GM18858 (cell line): Measurements from ENCODE around the gene CYP4B1.

Source experiments
- ATAC-seq: cut with Tn5 transposase; IDR thresholded peaks from one replicate; pipeline ENCODE4 v1.9.1; 2021; ENCODE audit not compliant: unreplicated experiment

The CYP4B1 gene

DNA sequence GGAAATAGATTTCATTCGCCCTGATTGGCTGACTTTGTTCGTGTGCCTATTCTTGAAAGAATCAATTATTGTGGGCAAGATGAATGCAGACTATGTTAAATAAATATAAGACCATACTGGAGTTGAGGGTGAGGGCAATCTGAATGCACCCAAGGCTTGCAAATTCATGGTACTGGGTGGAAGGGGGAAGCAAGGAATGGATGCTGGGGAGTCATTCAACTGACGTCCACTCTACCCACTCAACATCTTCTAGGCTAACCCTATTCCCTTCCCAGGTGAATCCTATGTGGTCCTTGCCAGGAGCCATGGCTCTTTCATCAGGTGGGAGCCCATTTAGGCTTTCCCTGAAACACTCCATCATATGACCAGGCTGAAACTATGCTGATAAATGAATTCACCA lies 5.7 kb upstream of the CYP4B1 start:
- no peak for ATAC-seq

DNA sequence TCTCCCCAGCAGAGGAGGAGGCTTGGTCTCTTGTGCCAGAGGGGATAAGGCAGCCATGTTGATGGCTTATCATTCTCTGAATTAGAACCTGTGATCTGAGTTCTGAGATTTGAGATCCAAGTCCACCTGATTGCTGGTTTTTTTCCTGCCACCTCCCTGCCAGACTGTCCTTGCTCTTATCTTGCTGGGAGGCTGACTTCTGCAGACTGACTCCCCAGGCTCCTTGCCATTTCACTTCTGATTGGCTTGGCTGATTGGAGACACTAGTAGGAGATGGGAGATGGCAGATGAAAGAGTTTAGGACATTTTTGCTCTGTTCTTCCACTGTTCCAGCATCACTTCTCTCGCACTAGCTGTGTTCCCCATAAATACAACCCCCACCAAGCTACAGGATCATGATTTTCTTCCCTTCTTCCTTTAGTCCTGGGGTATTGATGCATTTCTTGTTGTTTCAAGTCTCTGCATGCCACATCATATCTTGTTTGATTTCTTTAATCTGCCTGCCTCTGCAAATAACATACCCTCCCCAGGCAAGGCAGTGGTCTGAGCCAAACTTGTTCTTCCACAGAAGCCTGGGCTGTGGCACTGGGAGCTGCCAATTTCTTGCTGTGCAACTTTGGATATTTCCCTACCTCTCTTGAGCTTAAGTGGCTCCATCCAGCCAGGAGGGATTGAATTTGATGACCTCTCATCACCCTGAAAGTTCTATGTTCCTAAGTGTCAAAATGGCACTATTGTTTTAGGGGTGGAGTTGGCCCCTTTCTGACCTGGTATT lies 963 bp upstream of the CYP4B1 start:
- ATAC-seq = no peak

DNA sequence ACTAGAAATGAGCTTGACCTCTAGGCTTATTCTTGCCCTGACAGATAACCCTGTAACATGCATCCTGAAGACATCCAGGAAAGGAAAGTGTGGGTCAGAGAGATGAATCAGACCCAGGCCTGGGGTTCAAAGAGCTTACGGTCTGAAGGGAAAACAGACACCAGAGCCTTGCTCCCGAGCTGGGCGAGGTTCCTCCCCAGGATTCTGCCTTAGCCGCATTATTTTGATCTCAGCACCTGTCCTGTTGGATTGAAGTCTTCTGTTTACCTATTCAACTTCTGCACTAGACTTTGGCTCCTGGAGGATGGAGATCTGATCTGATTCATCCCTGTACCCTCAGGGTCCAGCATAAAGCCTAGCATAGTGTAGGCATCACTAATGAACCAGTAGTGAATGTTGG lies 1.9 kb downstream of the CYP4B1 start:
- no peak for ATAC-seq

DNA sequence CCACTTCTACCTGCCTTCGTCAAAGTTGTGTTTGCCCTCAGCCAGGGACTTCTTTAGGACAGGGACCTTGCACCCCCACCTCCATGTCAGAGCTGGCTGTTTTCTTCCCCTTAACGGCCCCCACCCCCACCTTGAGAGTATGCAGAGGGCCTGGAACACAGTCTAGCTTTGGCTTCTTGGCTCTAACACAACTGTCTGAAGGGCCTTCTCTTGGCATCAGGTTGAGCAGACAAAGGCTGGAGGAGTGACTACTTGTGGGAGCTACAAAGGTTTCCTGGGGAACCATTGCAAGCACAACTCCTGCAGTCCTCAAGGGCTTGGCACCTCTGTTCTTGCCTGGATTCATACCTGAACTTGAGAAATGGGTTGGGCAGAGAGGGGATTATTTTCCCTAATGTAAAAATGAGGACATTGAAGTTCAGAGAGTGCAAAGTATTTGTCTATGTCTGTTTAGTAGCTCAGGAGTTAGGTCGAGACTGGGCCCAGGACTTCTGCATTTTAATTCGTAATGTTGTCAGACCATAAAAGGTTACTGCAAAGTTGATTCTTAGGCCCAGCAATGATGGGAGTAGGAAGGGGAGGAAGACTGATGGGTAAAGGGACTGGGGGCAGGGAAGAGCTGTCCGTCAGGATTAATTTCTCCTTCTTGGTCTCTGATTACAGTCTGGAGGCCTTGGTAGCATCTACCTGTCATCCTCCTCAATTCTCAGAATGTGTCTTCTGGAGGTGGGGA lies 2.6 kb downstream of the CYP4B1 start:
- no peak for ATAC-seq

DNA sequence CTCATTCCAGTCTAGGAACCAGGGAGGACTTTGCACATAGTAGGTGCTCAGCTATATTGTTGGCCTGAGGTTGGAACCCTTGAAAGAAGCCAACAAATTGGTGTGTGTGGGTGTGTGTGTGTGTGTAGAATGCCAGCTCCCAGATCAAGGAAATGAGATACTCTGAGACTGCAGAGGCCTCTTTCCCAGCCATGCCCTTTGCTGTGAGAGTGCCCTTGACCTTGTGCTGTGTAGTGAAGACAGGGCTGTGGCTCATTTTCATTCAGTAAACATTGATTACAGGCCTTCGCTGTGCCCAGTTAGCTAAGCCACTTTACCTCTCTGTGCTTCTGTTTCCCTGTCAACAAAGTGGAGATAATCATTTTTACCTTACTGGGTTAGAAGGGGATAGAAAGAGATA lies 3.2 kb downstream of the CYP4B1 start:
- ATAC-seq = no peak

DNA sequence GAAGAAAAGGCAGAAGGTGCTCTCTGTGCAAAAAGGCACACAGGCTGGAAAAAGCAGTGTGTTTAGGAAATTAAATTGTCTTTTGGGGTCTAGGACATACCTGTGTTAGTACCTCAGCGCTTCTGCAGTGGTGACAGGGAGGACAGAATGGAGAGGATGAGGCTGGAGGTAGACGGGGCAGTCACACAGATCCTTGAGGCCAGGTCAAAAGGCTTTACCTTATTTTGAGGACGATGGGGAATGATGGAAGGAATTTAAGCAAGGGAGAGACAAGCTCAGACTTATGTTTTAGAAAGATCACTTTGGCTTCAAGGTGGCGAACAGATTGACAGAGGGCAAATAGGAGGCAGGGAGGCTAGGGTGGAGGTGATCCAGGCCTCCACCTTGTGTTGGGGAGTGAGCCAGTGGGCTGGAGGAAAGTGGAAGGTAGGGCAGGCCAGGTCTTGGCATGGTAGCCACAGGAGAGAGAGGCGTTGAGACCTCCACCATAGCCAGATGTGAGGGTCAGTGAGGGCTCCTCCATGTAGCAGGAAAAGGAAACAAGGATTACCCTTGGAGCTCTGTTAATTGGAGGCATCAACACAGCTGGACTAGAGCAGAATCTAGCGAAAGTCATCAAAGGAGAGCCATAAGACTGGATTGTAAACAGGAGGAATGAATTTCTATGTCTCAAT lies 4.2 kb downstream of the CYP4B1 start:
- no peak for ATAC-seq

DNA sequence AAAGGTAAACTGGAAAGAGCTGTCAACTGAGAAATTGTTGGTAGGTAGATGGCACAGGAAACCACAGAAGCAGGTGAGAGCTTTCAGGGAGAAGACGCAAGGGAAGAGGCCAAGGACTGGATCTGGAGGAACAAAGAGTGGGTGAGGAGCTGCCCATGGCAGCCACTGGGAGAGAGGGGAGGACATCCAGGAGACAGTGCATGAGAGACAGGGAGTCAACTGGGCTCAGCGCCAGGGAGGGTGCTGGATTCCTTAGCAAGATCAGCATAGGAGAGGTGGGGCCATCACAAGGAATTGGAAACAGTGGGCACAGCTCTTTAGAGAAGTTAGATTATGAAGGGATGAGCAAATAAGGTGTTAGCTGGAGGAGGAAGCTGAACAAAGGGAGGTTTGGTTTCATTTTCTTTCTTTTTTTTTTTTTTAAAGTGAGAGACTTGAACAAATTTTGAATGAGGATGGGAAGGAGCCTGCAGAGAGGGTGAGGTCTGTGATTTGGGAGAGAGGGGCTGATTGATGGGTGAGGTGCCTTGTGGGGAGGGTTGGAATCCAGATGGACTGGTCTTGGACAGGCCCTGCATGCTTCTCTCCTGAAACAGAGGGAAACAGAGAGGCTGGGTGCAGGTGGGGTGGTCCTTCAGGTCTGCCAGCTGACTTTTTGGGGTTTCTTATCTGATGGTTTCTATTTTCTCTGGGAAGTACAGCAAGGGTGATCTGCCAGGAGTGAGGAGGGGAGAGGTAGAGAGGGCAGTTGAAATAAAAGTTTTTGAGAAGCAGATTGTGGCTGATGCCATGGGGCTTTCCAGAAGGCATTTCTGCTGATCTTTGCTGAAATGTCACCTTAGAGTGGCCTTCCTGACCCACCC lies 5.4 kb downstream of the CYP4B1 start:
- ATAC-seq = no peak

DNA sequence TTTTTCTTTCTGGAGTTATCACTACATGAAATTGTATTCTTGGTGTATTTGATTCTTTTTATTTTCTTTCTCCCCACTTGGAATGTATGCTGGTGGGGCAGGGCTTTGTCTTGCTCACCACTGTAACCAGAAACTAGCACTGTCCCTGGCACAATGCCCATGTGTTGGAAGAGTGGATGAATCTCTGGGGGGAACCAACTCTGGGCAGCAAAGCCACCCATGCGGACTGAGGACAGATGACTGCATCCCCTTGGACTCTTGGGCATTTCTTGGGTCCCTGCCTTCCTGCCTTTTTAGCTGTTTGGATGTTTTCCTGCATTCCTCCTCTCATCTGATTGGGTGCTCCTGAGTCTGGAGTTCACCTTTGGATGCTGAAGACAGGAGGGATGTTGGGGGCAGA lies 6.1 kb downstream of the CYP4B1 start:
- no peak for ATAC-seq

DNA sequence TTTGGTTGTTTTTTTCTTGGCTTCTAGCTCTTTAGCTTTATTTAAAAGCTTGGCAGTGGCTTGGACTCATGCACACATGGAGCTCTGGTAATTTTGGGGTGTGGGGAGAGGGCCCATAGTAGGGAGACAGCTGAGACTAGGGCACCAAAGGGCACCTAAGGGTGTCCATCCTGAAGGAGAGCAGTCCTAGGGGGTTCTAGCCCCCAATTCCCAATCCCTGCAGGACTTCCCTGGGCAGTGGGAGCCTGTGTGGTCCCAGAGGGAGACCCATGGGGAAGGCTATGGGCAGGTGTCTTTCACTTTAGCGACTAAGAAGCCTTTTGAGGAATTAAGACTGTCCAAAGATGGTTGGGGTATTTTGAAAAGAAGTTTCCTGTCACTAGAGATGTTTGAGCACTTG lies 6.9 kb downstream of the CYP4B1 start:
- ATAC-seq = no peak

DNA sequence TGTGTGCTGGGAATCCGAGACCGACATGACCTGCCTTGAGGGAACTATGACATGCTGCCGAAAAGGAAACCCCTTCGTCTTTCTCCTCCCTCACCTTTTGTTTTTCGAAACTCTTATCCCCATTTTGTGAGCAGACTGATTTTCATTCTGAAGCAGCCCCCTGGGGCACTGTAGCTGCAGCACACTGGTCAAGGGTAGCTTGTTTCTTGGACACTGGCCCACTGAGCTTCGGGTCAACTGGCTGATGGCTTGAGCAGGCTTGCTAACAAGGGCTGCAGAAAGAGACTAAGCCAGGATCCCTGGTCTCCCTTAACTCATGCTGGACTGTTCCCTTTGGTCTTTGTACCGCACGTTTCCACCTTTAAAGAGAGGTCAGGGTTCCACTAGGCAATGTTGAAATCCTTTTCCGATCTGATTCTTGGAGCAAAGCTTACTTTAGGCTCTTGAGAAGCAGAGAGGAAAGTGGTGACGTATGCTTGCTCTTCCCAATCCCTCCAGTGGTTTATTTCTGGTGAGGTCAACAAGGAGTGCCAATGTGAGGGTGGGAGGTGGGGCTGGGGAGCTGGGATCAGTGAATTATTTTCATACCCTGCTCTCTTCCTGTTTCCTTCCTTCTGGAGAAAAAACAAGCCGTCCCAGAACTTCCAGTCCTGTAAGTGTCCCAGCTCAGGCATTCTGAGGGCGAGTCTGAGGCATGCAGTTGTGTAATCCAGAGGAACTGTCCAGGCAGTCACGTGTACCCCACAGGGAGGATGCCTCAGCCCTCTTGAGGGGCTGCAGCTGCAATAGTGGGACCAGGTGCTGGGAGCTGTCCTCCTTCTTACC lies 7.6 kb downstream of the CYP4B1 start:
- no peak for ATAC-seq

DNA sequence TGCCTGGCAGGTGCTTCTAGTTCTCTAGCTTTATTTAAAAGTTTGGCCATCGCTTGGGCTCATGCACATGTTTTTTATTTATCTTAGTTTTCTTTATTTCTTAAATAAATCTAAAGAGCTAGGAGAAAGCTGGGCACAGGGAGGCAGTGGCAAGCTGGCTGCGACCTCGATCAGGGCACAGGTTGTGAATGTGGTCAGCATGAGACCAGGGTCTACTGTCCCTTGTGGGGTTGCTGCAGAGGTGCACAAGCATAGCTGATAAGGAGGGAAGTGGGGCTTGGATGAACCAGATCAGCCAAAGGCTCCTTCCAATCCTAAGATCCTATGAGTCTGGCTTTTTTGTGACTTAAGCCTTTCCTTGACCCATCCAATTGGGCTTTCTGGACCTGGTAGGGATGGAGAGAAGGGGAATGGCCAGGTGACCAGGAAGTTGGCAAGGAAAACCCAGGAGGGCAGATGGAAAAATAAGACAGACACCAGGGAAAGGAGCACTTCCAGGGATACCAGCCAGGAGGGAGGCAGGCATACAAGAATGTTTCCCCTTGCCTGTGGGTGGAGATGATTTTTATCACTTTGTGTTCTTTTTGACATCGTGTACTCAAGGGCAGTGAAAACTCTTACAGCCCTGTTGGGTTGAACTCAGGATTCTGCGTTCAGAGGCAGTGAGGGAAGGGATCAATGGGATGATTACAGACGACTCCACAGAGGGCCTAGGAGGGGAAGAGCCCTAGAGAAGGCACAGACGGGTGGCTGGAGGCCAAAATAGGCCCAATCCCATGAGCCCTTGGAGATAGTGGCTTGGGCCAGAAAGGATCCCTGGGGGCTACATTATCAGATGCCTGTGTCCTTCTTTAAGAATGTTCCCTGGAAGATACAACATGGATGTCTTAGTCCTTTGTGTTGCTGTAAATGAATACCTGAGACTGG lies 8.5 kb downstream of the CYP4B1 start:
- no peak for ATAC-seq

DNA sequence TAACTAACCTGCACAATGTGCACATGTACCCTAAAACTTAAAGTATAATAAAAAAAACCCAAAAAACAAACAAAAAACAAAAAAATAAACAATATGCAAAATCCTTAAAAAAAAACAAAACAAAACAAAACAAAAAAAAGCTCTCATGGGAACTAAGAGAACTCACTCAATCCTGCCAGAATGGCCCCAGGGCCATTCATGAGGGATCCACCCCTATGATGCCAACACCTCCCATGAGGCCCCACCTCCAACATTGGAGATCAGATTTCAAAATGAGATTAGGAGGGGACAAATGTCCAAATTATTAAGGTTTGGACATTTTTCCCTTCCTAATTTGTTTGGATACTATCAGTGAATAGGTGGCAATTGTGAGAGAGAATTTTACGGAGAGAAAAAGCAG lies 10.2 kb downstream of the CYP4B1 start:
- ATAC-seq = no peak

DNA sequence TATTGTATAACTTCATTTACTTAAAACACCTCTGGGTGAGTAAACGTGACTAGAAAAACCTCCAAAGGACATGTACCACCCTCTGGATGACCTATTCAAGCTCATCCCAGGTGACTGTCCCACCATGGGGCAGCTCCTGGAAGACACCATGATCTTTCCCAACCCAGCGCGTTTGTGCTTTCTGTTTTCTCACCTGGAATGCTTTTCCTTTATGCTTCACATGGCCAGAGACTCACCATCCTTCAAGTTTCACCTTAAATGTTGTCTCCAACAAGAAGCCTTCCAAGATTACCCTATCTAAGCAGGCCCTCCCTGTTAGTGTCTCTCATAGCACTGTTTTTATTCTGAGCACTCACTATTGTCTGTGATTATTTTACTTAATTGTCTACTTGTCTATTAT lies 11.1 kb downstream of the CYP4B1 start:
- no peak for ATAC-seq

DNA sequence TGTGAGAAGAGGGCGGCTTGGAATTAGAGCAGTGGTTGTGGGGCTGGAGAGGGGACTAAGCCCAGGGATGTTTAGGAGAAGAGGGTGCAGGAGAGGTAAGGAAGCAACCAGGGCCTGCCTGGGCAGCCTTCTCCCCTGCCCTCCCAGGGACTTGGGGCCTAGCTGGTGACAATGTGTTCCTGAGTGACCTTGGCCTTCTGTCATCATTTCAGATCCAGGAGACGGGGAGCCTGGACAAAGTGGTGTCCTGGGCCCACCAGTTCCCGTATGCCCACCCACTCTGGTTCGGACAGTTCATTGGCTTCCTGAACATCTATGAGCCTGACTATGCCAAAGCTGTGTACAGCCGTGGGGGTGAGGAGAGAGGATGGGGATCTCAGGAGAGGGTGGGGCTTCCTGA lies 11.8 kb downstream of the CYP4B1 start:
- ATAC-seq = no peak

DNA sequence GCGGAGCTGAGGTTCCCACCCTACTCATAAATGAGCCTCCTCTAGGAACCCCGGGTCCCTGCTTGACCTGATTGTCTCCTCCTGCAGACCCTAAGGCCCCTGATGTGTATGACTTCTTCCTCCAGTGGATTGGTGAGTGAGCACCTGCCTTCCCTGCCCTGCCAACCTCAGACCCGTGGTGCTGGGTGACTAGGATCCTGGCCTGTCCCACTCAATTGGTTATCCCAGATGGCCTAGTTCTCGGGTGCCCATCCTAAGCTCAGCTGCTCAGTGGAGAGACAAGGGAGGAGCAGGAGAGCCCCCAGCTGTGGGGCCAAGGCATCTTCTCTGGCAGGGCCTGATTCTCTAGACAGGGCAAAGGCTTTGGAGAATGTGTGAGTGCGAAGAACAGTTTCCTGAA lies 12.2 kb downstream of the CYP4B1 start:
- no peak for ATAC-seq

DNA sequence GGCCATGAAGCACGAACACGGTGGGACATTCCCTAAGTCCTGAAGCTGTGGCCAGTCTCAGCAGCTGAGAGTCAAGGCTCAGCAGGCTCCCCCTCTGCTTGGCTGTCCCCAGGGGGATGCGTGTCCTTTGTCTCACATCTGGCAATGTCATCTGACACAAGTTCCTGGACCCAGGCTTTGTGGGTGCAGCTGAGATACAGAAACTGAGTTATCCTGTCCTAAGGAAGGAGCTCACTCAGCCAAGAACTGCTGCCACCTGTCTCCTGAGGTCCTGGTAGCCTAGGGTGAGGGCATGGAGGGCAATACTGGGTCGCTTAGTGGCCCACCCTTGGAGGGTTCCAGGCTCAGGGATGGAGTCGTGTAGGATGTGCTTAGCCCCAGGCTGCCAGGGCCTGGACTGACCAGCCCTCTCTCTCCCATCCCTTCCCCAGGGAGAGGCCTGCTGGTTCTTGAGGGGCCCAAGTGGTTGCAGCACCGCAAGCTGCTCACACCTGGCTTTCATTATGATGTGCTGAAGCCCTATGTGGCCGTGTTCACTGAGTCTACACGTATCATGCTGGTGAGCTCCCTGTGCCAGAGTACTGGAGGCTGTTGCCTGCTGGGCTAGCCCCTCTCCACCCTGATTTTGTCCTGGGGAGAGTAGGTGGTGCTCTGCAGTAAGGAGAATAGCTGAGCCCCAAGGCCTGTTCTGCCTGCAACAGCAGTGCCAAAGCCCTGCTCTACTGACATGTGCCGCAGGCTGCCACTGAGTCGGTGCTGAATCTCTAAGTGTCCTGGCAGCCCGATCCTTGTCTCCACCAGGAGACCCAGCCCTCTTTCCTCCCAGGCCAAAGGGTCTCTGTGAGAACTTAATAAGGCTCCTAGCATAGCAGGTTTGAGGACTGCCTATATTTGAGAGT lies 13.5 kb downstream of the CYP4B1 start:
- ATAC-seq = no peak

DNA sequence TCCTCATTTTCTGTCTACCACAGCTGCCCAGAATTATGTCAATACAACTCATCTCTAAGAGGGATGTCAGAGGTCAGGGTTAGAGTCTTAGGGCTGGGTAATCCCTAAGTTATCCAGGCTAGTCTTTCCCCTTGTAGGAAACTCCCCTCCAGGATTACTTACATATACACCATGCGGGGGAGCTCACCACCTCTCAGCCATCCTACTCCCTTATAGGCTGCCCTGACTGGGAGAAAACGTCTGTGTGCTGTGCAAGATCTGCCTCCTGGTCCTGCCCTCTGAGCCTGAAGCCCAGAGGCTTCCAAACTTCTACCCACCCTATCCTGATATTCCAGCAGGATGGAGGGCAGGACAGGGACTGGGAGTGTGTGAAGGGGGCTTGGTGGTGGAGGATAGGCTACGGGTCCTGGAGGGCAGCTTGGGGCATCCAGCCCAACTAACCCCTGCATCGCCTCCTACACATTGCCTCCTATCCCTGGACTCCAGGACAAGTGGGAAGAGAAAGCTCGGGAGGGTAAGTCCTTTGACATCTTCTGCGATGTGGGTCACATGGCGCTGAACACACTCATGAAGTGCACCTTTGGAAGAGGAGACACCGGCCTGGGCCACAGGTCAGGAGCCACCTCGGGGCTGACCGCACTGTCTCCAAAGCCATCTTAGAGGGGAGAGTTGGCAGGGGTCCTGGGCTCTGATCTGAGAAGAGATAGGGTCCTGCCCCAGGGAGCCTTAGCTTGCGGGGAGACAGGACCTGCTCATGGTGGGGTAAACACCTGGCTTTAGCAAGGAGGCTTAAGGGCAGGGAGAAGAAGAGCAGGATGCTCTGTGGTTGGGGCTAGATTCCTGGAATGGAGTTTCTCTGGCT lies 14.4 kb downstream of the CYP4B1 start:
- no peak for ATAC-seq
